GM10266 (cell line): Measurements from ENCODE around the gene GLRX5.

Source experiments
- DNase-seq: peaks from one replicate; pipeline ENCODE4 v3.0.0; 2012; ENCODE audit errors: extremely low spot score
- CTCF ChIP-seq: IDR thresholded peaks from 2 replicates; pipeline ENCODE4 v1.5.1; 2012; ENCODE audit warnings: mild to moderate bottlenecking, low read depth; ENCODE audit not compliant: control insufficient read depth, insufficient read depth; ENCODE audit errors: missing control alignments

Gene GLRX5

DNA sequence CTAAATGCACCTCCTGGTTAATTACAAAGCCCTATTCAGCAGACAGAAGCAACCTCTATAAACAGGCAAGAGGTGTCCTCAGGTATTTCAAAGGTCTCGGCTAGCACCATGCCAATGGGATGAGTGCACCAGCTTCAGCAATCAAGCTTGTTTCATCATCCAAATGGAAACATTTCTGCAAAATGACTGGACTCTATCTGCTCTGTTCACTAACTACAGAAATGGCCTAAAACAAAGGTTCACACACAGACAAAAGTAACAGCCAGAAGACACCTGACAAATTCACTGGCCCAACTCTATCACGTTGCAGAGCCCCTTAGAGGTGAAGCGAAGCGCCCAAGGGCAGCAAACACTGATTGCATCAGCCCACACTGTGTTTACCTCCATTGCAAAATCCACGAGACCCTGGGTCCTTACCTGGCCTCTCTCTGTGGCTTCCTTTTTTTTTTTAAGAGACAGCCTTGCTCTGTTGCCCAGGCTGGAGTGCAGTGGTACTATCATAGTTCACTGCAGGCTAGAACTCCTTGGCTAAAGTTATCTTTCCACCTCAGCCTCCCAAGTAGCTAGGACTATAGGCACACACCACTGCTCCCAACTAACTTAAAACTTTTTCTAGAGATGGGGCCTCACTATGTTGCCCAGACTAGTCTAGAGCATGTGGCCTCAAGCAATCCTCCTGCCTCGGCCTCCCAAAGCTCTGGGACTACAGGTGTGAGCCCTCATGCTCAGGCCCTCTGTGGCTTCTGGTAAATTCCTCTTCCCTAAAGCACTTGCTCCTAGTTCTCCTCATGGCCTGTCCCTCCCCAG lies 9.9 kb upstream of the GLRX5 start:
- TF ChIP-seq CTCF = no peak
- no peak for DNase-seq

DNA sequence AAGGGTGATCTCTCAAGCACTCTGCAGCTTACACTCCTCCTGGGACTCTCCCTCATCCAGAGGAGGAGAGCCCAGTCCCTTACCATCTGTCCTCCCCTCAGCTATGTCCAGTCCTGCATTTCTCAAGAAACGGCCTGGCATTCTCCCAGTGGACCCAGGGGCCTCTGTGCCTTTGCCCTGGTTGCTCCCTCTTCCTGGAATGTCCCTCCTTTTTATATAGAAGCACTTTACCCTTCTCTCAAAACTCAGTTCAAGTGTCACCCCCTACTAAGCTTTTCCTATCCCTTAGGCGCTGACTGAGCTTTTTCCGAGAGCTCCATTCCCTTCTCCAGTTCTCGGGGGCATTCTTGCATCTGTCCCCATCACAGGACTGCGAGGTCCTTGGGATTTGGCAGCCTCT lies 8.9 kb upstream of the GLRX5 start:
- TF ChIP-seq CTCF = no peak
- DNase-seq = no peak

DNA sequence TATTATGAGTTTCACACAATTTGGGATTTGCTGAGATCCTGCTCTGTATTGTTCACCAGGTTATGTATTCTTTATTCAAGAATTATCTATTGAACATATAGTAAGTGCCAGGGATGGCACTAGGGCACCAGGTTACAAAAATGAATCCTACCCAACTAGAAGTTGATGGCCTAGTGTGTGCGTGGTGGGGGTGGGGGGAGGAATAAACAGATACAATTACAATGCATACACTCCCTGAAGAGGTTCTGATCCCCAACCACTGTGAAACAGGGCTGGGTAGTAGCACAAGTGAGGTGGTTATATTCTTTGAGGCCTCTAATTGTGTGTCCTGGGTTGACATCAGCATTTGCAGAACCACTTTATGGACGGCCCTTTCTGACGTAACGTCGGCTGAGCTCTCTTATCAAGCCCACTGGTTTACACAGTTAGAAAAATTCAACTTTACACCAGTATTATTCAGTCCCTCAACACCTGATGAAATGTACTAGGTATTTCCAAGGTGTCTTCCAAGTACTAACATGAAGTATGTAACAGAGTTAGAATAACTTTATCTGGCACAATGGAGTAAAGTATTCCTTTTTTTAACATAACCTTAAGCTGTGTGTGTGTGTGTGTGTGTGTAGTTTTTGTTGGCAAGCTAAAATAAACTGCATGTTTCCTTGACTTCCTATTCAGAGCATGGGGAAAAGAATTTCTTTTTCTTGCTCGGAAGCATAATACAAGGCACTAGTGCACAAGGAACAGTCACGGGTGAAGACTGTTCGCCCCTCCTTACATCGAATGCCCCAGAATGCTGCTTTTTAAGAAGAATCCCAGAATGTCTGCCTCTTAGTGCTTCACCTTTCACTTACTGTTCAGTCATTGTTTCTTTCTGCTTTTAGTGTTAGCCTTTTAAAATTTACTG lies 8.1 kb upstream of the GLRX5 start:
- no peak for TF ChIP-seq CTCF
- no peak for DNase-seq

- TF ChIP-seq CTCF = peak; percentile 80
- peak; percentile 50 for DNase-seq
Observed at GRCh38 chr14:95527387-95528002, 7.4 kb upstream of the GLRX5 start.

DNA sequence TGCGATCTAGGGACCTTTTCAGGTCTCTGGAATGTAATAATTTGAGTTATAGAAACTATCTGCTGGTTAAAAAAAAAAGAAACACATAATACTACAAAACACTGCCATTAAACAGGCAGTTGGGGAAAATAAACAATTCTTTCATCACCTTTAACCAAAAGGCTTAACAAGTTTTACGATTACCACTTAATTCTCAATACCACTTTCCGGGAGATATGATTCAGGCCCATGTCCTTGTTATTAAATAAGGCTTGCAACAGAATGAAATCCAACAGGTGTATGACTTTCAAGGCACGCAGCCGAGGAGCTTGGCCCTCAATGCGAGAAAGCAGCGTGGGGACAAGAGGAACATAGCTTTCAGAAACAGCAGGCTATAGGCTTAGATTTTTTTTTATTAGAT lies 5.6 kb upstream of the GLRX5 start:
- TF ChIP-seq CTCF = no peak
- DNase-seq = no peak

DNA sequence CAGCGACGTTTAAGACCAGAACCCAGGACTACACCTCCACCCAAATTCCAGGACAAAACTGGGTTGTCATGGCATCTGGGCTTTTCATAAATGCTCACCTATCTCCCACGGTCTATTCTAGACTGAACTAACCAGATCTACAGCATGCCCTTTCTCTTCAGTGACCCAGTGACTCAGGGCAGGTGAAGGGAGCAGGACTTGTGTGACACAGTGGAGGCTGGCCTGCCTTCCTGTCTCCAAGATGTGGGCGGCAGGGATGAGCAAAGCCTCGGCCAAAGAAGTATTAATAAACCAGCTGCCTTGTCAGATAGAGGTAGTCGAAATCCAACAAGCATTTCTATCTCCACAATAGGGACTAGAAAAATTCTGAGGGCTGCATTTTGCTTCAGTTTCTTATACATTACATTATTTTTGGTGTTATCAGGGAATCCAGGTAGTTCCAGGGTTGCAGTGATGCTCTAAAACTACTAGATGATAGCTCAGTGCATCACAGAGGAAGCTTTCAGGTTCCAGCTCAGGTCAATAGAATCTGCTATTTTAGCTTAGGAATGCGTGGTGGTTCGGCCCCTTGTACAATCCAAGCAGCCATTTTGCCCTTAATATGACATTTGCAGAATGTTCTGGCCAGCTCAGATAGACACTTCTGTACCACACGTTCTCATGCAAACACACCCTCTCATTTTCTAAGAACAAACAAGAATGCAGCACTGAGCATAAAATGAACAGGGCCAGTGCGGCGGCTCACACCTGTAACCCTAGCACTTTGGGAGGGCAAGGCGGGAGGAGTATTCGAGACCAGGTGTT lies 4.2 kb upstream of the GLRX5 start:
- no peak for TF ChIP-seq CTCF
- DNase-seq = no peak
